Esophagus muscularis mucosa (tissue), 4 donors: ENCODE measurements around the gene KRT222. TPM values are rescaled to one million over a fixed set of nuclear protein-coding genes. Genes with fewer than 3 reads are reported as not detected.

Experiments
- DNase-seq: peaks from one replicate; pipeline ENCODE4 v3.0.0-alpha.2; 2017; ENCODE audit errors: extremely low spot score
- H3K27ac ChIP-seq, 4 donors: fragments of 200-600 bp; sonication (generic); replicated peaks in 1 of 4; 1 replicate in 3 of 4; 2 replicates in 1 of 4; pipeline ENCODE4 v1.5.1; 2016 to 2019; ENCODE audit warnings: mild to moderate bottlenecking in 1 of 4
- H3K27me3 ChIP-seq, 4 donors: fragments of 200-600 bp; sonication (generic); one replicate each; pipeline versions ENCODE4 v1.5.1 to v1.6.0; 2016 to 2019
- H3K36me3 ChIP-seq, 4 donors: fragments of 200-600 bp; sonication (generic); one replicate each; pipeline ENCODE4 v1.5.1; 2016 to 2019
- H3K4me1 ChIP-seq, 4 donors: fragments of 200-600 bp; sonication (generic); one replicate each; pipeline ENCODE4 v1.5.1; 2016 to 2019
- H3K4me3 ChIP-seq, 4 donors: fragments of 200-600 bp; sonication (generic); 1 replicate in 2 of 4; 2 replicates in 2 of 4; pipeline ENCODE4 v1.5.1; 2016 to 2019; ENCODE audit warnings: mild to moderate bottlenecking in 4 of 4, moderate library complexity in 1 of 4
- H3K9me3 ChIP-seq, 4 donors: fragments of 200-600 bp; sonication (generic); 1 replicate in 3 of 4; 2 replicates in 1 of 4; pipeline ENCODE4 v1.5.1; 2016 to 2019
- CTCF ChIP-seq, 3 experiments: fragments of 200-600 bp in 2 of 3; fragments of 450-650 bp in 1 of 3; sonication (generic) in 2 of 3; IDR thresholded peaks; one replicate each; pipeline ENCODE4 v1.5.1; 2017 to 2019; ENCODE audit warnings: antibody characterized with exemption in 3 of 3, mild to moderate bottlenecking in 2 of 3, moderate library complexity in 1 of 3
- EP300 ChIP-seq: sonication (generic); formaldehyde crosslinking; IDR thresholded peaks from one replicate; pipeline ENCODE4 v1.6.1; 2017; ENCODE audit warnings: antibody characterized with exemption
- POLR2A ChIP-seq: fragments of 450-650 bp; IDR thresholded peaks from one replicate; pipeline ENCODE4 v1.6.1; 2017; ENCODE audit warnings: antibody characterized with exemption, moderate library complexity, mild to moderate bottlenecking, low read depth
- POLR2AphosphoS5 ChIP-seq, 2 donors: sonication (generic); formaldehyde crosslinking; IDR thresholded peaks; one replicate each; pipeline ENCODE4 v1.6.1; 2017; ENCODE audit warnings: antibody characterized with exemption in 2 of 2
- WGBS: methylation state at CpG from one replicate; pipeline ENCODE4 v1.1.5; 2018; 5-methylcytosine and 5-hydroxymethylcytosine counted together
- intact Hi-C: fragments of 100-400 bp; cut with DNase I; formaldehyde crosslinking; loops from one replicate; pipeline ENCODE4 v1.15.1; 2023
- total RNA-seq, 4 donors: library from RNA; depleted of rRNA; stranded (reverse); fragments of >200 nt; gene quantifications; one replicate each; pipeline versions ENCODE4 v1.1.0 to v1.2.1, GENCODE V29; 2016

KRT222 gene
- total RNA-seq, 4 donors from 2014 or later: 0.97 to 3.0 (median 2.7) TPM

GRCh38 chr17:40614431-40615067 is 50.4 kb downstream of the KRT222 start:
- TF ChIP-seq CTCF (IDR thresholded peaks at IDR 0.05) (no peak), EP300 (no peak), POLR2A (no peak), POLR2AphosphoS5 (IDR thresholded peaks at IDR 0.05) (no peak)
- H3K4me1 ChIP-seq: peaks cover under 1 to 15% (median 12%) of the 10 kb centered on the region in 4 donors
- peaks cover 0 to 67% (median 4%) of the 10 kb centered on the region in 4 donors for H3K27me3 ChIP-seq
- no peak overlapping the region for H3K4me3 ChIP-seq
- 80% methylated on average over 13 of the region's 13 CpGs for WGBS
- intact Hi-C loops: no loop called here
- no peak for DNase-seq
- H3K9me3 ChIP-seq: no peaks in the 10 kb centered on the region
- no peaks in the 10 kb centered on the region for H3K36me3 ChIP-seq
- no peak overlapping the region for H3K27ac ChIP-seq

- TF ChIP-seq POLR2AphosphoS5 (IDR thresholded peaks at IDR 0.05) (no peak), POLR2A (no peak), EP300 (no peak), CTCF (IDR thresholded peaks at IDR 0.05) (no peak)
Observed at GRCh38 chr17:40613467-40614154, 51.4 kb downstream of the KRT222 start.

GRCh38 chr17:40612599-40613244 is 52.3 kb downstream of the KRT222 start:
- DNase-seq: peak; percentile 78
- 77% methylated on average over 11 of the region's 11 CpGs for WGBS

More at GRCh38 chr17:40613467-40614154, 51.4 kb downstream of the KRT222 start:
- no peak for DNase-seq
- no peaks in the 10 kb centered on the region for H3K9me3 ChIP-seq
- H3K27me3 ChIP-seq: peaks cover 0 to 58% (median 0%) of the 10 kb centered on the region in 4 donors
- no peak overlapping the region for H3K27ac ChIP-seq
- H3K4me1 ChIP-seq: peaks cover 0 to 11% (median 9%) of the 10 kb centered on the region in 4 donors
- intact Hi-C loops: no loop called here
- H3K36me3 ChIP-seq: no peaks in the 10 kb centered on the region
- H3K4me3 ChIP-seq: no peak overlapping the region
- 83% methylated on average over 5 of the region's 5 CpGs for WGBS

GRCh38 chr17:40611840-40612474 is 53.0 kb downstream of the KRT222 start:
- WGBS: 82% methylated on average over 7 of the region's 7 CpGs
- peaks cover 0 to 11% (median 7%) of the 10 kb centered on the region in 4 donors for H3K4me1 ChIP-seq
- peak; percentile 55 for DNase-seq

More at GRCh38 chr17:40612599-40613244, 52.3 kb downstream of the KRT222 start:
- no peak for TF ChIP-seq EP300
- TF ChIP-seq POLR2AphosphoS5 (IDR thresholded peaks at IDR 0.05): no peak
- no peak for TF ChIP-seq POLR2A
- no peak for TF ChIP-seq CTCF (IDR thresholded peaks at IDR 0.05)
- Histone ChIP-seq H3K36me3 (no peaks in the 10 kb centered on the region), H3K27ac (no peak overlapping the region), H3K27me3 (peaks cover 0 to 54% (median 0%) of the 10 kb centered on the region in 4 donors), H3K4me3 (no peak overlapping the region), H3K9me3 (no peaks in the 10 kb centered on the region), H3K4me1 (peaks cover 0 to 11% (median 9%) of the 10 kb centered on the region in 4 donors)
- intact Hi-C loops: no loop called here

More at GRCh38 chr17:40611840-40612474, 53.0 kb downstream of the KRT222 start:
- TF ChIP-seq EP300 (no peak), POLR2AphosphoS5 (IDR thresholded peaks at IDR 0.05) (no peak), CTCF (IDR thresholded peaks at IDR 0.05) (no peak), POLR2A (no peak)
- intact Hi-C loops: no loop called here
- no peaks in the 10 kb centered on the region for H3K36me3 ChIP-seq
- peaks cover 0 to 46% (median 0%) of the 10 kb centered on the region in 4 donors for H3K27me3 ChIP-seq
- H3K4me3 ChIP-seq: no peak overlapping the region
- no peak overlapping the region for H3K27ac ChIP-seq
- H3K9me3 ChIP-seq: no peaks in the 10 kb centered on the region
